HEK293 (cell line): ENCODE results near the gene LMO4.

ENCODE experiments used
- CTCF ChIP-seq: fragments of 450-650 bp; formaldehyde crosslinking; IDR thresholded peaks from 2 replicates; pipeline ENCODE4 v1.5.1; 2016; ENCODE audit warnings: missing biosample characterization, missing genetic modification characterization
- HOXC10 ChIP-seq: sonication (generic); formaldehyde crosslinking; IDR thresholded peaks from 2 replicates; pipeline ENCODE4 v1.8.1; 2023; ENCODE audit warnings: mild to moderate bottlenecking, missing genetic modification reagents
- PBX3 ChIP-seq: sonication (generic); formaldehyde crosslinking; IDR thresholded peaks from 2 replicates; pipeline ENCODE4 v1.8.1; 2022; ENCODE audit warnings: mild to moderate bottlenecking, moderate library complexity, missing genetic modification reagents
- TRIM28 ChIP-seq: IDR thresholded peaks from 2 replicates; pipeline ENCODE4 v1.6.1; 2011; ENCODE audit warnings: low read length, control low read depth, borderline replicate concordance
- ZNF10 ChIP-seq: fragments of 450-650 bp; formaldehyde crosslinking; IDR thresholded peaks from 2 replicates; pipeline ENCODE4 v1.5.1; 2017; ENCODE audit warnings: missing biosample characterization, missing genetic modification characterization
- ZNF223 ChIP-seq: fragments of 450-650 bp; formaldehyde crosslinking; IDR thresholded peaks from 2 replicates; pipeline ENCODE4 v1.5.1; 2016; ENCODE audit warnings: missing biosample characterization, missing genetic modification characterization
- ZNF23 ChIP-seq: fragments of 450-650 bp; formaldehyde crosslinking; IDR thresholded peaks from 2 replicates; pipeline ENCODE4 v1.5.1; 2016; ENCODE audit warnings: missing biosample characterization, missing genetic modification characterization, borderline replicate concordance
- ZNF24 ChIP-seq: fragments of 450-650 bp; formaldehyde crosslinking; IDR thresholded peaks from 2 replicates; pipeline ENCODE4 v1.5.1; 2016; ENCODE audit warnings: missing biosample characterization, missing genetic modification characterization
- ZNF585B ChIP-seq: fragments of 450-650 bp; formaldehyde crosslinking; IDR thresholded peaks from 2 replicates; pipeline ENCODE4 v1.5.1; 2016; ENCODE audit warnings: missing biosample characterization, missing genetic modification characterization
- ZSCAN23 ChIP-seq: fragments of 450-650 bp; formaldehyde crosslinking; IDR thresholded peaks from 2 replicates; pipeline ENCODE4 v1.5.1; 2016; ENCODE audit warnings: missing biosample characterization, missing genetic modification characterization
- TF ChIP-seq, protein P1 (sequence below): fragments of 450-650 bp; formaldehyde crosslinking; IDR thresholded peaks from 2 replicates; pipeline ENCODE4 v1.5.1; 2016; ENCODE audit warnings: missing biosample characterization, missing genetic modification characterization, borderline replicate concordance
- TF ChIP-seq, protein P2 (sequence below): fragments of 450-650 bp; formaldehyde crosslinking; IDR thresholded peaks from 2 replicates; pipeline ENCODE4 v1.5.1; 2016; ENCODE audit warnings: missing biosample characterization, missing genetic modification characterization

DNA sequence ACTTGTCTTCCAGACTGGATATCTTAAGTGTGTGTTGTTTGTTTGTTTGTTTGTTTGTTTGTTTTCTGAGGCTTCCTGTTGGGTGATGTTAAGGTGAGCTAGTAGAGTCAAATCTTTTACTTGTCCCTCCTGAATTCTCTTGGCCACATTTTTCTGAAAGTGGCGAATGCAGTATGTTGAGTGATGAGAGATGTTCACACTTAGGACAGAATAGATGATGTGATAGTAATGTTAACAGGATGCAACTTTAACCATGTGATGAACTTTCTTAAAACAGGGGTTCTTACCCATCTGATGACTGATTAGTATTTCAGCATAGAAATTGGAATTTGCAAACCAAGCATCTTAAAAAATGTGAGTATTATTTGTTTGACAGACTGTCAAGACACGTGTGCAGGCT lies 40.2 kb downstream of the LMO4 start:
- TF ChIP-seq, protein P1, sequence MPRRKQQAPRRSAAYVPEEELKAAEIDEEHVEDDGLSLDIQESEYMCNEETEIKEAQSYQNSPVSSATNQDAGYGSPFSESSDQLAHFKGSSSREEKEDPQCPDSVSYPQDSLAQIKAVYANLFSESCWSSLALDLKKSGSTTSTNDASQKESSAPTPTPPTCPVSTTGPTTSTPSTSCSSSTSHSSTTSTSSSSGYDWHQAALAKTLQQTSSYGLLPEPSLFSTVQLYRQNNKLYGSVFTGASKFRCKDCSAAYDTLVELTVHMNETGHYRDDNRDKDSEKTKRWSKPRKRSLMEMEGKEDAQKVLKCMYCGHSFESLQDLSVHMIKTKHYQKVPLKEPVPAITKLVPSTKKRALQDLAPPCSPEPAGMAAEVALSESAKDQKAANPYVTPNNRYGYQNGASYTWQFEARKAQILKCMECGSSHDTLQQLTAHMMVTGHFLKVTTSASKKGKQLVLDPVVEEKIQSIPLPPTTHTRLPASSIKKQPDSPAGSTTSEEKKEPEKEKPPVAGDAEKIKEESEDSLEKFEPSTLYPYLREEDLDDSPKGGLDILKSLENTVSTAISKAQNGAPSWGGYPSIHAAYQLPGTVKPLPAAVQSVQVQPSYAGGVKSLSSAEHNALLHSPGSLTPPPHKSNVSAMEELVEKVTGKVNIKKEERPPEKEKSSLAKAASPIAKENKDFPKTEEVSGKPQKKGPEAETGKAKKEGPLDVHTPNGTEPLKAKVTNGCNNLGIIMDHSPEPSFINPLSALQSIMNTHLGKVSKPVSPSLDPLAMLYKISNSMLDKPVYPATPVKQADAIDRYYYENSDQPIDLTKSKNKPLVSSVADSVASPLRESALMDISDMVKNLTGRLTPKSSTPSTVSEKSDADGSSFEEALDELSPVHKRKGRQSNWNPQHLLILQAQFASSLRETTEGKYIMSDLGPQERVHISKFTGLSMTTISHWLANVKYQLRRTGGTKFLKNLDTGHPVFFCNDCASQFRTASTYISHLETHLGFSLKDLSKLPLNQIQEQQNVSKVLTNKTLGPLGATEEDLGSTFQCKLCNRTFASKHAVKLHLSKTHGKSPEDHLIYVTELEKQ (tag by site-specific recombination): no peak
- TF ChIP-seq, protein P2, sequence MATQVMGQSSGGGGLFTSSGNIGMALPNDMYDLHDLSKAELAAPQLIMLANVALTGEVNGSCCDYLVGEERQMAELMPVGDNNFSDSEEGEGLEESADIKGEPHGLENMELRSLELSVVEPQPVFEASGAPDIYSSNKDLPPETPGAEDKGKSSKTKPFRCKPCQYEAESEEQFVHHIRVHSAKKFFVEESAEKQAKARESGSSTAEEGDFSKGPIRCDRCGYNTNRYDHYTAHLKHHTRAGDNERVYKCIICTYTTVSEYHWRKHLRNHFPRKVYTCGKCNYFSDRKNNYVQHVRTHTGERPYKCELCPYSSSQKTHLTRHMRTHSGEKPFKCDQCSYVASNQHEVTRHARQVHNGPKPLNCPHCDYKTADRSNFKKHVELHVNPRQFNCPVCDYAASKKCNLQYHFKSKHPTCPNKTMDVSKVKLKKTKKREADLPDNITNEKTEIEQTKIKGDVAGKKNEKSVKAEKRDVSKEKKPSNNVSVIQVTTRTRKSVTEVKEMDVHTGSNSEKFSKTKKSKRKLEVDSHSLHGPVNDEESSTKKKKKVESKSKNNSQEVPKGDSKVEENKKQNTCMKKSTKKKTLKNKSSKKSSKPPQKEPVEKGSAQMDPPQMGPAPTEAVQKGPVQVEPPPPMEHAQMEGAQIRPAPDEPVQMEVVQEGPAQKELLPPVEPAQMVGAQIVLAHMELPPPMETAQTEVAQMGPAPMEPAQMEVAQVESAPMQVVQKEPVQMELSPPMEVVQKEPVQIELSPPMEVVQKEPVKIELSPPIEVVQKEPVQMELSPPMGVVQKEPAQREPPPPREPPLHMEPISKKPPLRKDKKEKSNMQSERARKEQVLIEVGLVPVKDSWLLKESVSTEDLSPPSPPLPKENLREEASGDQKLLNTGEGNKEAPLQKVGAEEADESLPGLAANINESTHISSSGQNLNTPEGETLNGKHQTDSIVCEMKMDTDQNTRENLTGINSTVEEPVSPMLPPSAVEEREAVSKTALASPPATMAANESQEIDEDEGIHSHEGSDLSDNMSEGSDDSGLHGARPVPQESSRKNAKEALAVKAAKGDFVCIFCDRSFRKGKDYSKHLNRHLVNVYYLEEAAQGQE: no peak
- TF ChIP-seq ZNF585B (tag by site-specific recombination) (no peak), ZNF23 (tag by site-specific recombination) (no peak), ZNF10 (tag by site-specific recombination) (no peak), CTCF (tag by site-specific recombination) (no peak), PBX3 (CRISPR knock-in tag) (no peak), ZSCAN23 (tag by site-specific recombination) (no peak), ZNF223 (tag by site-specific recombination) (no peak), TRIM28 (no peak), ZNF24 (tag by site-specific recombination) (no peak), HOXC10 (CRISPR knock-in tag) (no peak)
